ENCODE measurements around the gene SLC2A9.
A peak's percentile ranks its signal among the peaks of the same experiment; 100 is the strongest.

The SLC2A9 gene

GRCh38 chr4:10040049-10040892 is 19.0 kb upstream of the SLC2A9 start:
- ChIA-PET POLR2A (no interaction called here), CTCF (no interaction called here)
- TF ChIP-seq BHLHE40 (IDR thresholded peaks at IDR 0.05; ENCODE audit: borderline replicate concordance) (no peak), TARDBP (IDR thresholded peaks at IDR 0.05) (no peak), SUZ12 (IDR thresholded peaks at IDR 0.05) (no peak), ARNT (IDR thresholded peaks at IDR 0.05) (no peak), ZNF384 (IDR thresholded peaks at IDR 0.05) (no peak), FOXA1 (IDR thresholded peaks at IDR 0.05) (no peak), FOXM1 (IDR thresholded peaks at IDR 0.05; ENCODE audit: borderline replicate concordance) (no peak), L3MBTL2 (conservative IDR thresholded peaks at IDR 0.05) (no peak), LEF1 (IDR thresholded peaks at IDR 0.05; ENCODE audit: borderline replicate concordance) (no peak)
- no peak for DNase-seq (ENCODE audit: extremely low spot score)

GRCh38 chr4:10036807-10037342 is 15.6 kb upstream of the SLC2A9 start:
- POLR2A ChIA-PET, result no interaction called here
- CTCF ChIA-PET, result no interaction called here

GRCh38 chr4:10035130-10035529 is 13.8 kb upstream of the SLC2A9 start:
- TF ChIP-seq BHLHE40 (IDR thresholded peaks at IDR 0.05; ENCODE audit: borderline replicate concordance) (no peak), SP1 (IDR thresholded peaks at IDR 0.05) (no peak), FOXM1 (IDR thresholded peaks at IDR 0.05; ENCODE audit: borderline replicate concordance) (no peak), PKNOX1 (IDR thresholded peaks at IDR 0.05) (no peak), FOXA1 (IDR thresholded peaks at IDR 0.05) (no peak), L3MBTL2 (conservative IDR thresholded peaks at IDR 0.05) (no peak), ARNT (IDR thresholded peaks at IDR 0.05) (no peak), LEF1 (IDR thresholded peaks at IDR 0.05; ENCODE audit: borderline replicate concordance) (no peak), CTBP1 (IDR thresholded peaks at IDR 0.05; ENCODE audit: borderline replicate concordance) (no peak), SUZ12 (IDR thresholded peaks at IDR 0.05) (no peak), HDGF (IDR thresholded peaks at IDR 0.05; ENCODE audit: borderline replicate concordance) (no peak), ZNF384 (IDR thresholded peaks at IDR 0.05) (no peak)
- ChIA-PET POLR2A (no interaction called here), CTCF (interaction anchor here (0.5 kb wide), 1 partner anchor 267 kb away, joined by 5 read pairs; no protein-coding TSS in a partner anchor)
- no peak for DNase-seq (ENCODE audit: extremely low spot score)

More at GRCh38 chr4:10036807-10037342, 15.6 kb upstream of the SLC2A9 start:
- DNase-seq (ENCODE audit: extremely low spot score), result no peak
- TF ChIP-seq PKNOX1 (IDR thresholded peaks at IDR 0.05) (peak; percentile 85), ZNF384 (IDR thresholded peaks at IDR 0.05) (no peak), CTBP1 (IDR thresholded peaks at IDR 0.05; ENCODE audit: borderline replicate concordance) (peak; percentile 72)

- TF ChIP-seq LEF1 (IDR thresholded peaks at IDR 0.05; ENCODE audit: borderline replicate concordance) (no peak), PKNOX1 (IDR thresholded peaks at IDR 0.05) (no peak), ZNF384 (IDR thresholded peaks at IDR 0.05) (no peak), SUZ12 (IDR thresholded peaks at IDR 0.05) (no peak), SP1 (IDR thresholded peaks at IDR 0.05) (no peak), FOXK2 (IDR thresholded peaks at IDR 0.05) (no peak), BHLHE40 (IDR thresholded peaks at IDR 0.05; ENCODE audit: borderline replicate concordance) (no peak), ELF4 (IDR thresholded peaks at IDR 0.05) (no peak), FOXM1 (IDR thresholded peaks at IDR 0.05; ENCODE audit: borderline replicate concordance) (no peak), NFRKB (IDR thresholded peaks at IDR 0.05) (no peak), CTBP1 (IDR thresholded peaks at IDR 0.05; ENCODE audit: borderline replicate concordance) (no peak), HDGF (IDR thresholded peaks at IDR 0.05; ENCODE audit: borderline replicate concordance) (no peak), FOXA1 (IDR thresholded peaks at IDR 0.05) (no peak), ARNT (IDR thresholded peaks at IDR 0.05) (no peak), TARDBP (IDR thresholded peaks at IDR 0.05) (no peak), L3MBTL2 (conservative IDR thresholded peaks at IDR 0.05) (no peak)
- CTCF ChIA-PET, result interaction anchor here (0.5 kb wide), 1 partner anchor 266 kb away, joined by 5 read pairs; no protein-coding TSS in a partner anchor
- POLR2A ChIA-PET, result no interaction called here
- DNase-seq (ENCODE audit: extremely low spot score), result no peak
These were observed 13.4 kb upstream of the SLC2A9 start for GRCh38 chr4:10034612-10035104.

GRCh38 chr4:10034136-10034535 is 12.8 kb upstream of the SLC2A9 start:
- POLR2A ChIA-PET, result no interaction called here
- CTCF ChIA-PET, result no interaction called here
- DNase-seq (ENCODE audit: extremely low spot score), result no peak
- no peak for TF ChIP-seq SUZ12 (IDR thresholded peaks at IDR 0.05)
- no peak for TF ChIP-seq HDGF (IDR thresholded peaks at IDR 0.05; ENCODE audit: borderline replicate concordance)
- TF ChIP-seq ZNF384 (IDR thresholded peaks at IDR 0.05), result no peak
- TF ChIP-seq FOXK2 (IDR thresholded peaks at IDR 0.05), result no peak
- TF ChIP-seq LEF1 (IDR thresholded peaks at IDR 0.05; ENCODE audit: borderline replicate concordance), result no peak
- no peak for TF ChIP-seq FOXM1 (IDR thresholded peaks at IDR 0.05; ENCODE audit: borderline replicate concordance)
- no peak for TF ChIP-seq ARNT (IDR thresholded peaks at IDR 0.05)
- no peak for TF ChIP-seq CTBP1 (IDR thresholded peaks at IDR 0.05; ENCODE audit: borderline replicate concordance)
- TF ChIP-seq BHLHE40 (IDR thresholded peaks at IDR 0.05; ENCODE audit: borderline replicate concordance), result no peak
- no peak for TF ChIP-seq L3MBTL2 (conservative IDR thresholded peaks at IDR 0.05)
- no peak for TF ChIP-seq TARDBP (IDR thresholded peaks at IDR 0.05)
- no peak for TF ChIP-seq FOXA1 (IDR thresholded peaks at IDR 0.05)
- TF ChIP-seq SP1 (IDR thresholded peaks at IDR 0.05), result no peak
